ENCODE data around the gene CEMIP. TPM values are rescaled to one million over a fixed set of nuclear protein-coding genes. Genes with fewer than 3 reads are reported as not detected.

CEMIP gene
- total and polyA plus RNA-seq, 2 of the 8 experiments (the other 6 are each of a cell fraction or from before 2014, with no cell fraction given): 0.11 to 0.60 TPM

DNA sequence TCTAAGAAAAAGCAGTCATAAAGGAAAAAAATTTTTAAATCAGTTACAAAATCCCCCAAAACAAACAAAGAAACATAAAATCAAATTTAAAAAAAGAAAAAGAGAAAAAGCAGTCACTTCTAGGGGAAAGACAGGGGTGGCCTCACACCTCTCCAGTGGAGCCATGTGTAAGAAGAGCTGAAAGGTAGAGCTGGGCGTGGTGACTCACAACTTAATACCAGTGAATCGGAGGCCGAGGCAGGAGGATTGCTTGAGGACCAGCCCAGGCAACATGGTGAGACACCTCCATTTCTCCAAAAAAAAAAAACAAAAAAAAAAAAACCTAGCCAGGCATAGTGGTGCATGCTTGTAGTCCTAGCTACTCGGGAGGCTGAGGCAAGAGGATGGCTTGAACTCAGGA lies 195.7 kb downstream of the CEMIP start:
- Histone ChIP-seq H3K27me3 (replicated peaks in 1 of 4; ENCODE audit: control insufficient read depth in 3 of 4, extremely low read depth in 1 of 4, insufficient read depth in 3 of 4, low read length in 3 of 4) (no peaks in the 10 kb centered on the region), H3K79me1 (ENCODE audit: low read depth, low read length) (peaks cover 7% of the 10 kb centered on the region), H3K14ac (ENCODE audit: insufficient read length) (no peak overlapping the region), H2BK12ac (ENCODE audit: low read depth, low read length) (no peak overlapping the region), H2AFZ (ENCODE audit: low read length) (no peak overlapping the region), H3K4ac (replicated peaks; ENCODE audit: insufficient read length, low read depth, low read length) (no peak overlapping the region), H4K91ac (replicated peaks; ENCODE audit: insufficient read length, low read length) (no peak overlapping the region), H3K27ac (ENCODE audit: low read depth, low read length) (no peak overlapping the region), H2BK15ac (ENCODE audit: low read length) (no peak overlapping the region), H4K20me1 (replicated peaks in 1 of 2; ENCODE audit: control insufficient read depth in 1 of 2, insufficient read depth in 2 of 2, low read length in 2 of 2) (peaks cover 11 to 15% of the 10 kb centered on the region in 2 experiments), H2BK5ac (ENCODE audit: low read depth, low read length) (no peak overlapping the region), H3K18ac (ENCODE audit: extremely low read depth, low read length) (no peak overlapping the region), H3K23ac (ENCODE audit: insufficient read length) (no peak overlapping the region), H3K4me3 (ENCODE audit: extremely low read depth in 1 of 4, insufficient read depth in 2 of 4, low read depth in 3 of 4, low read length in 4 of 4) (no peak overlapping the region), H3K4me1 (replicated peaks in 1 of 4; ENCODE audit: control insufficient read depth in 3 of 4, insufficient read depth in 4 of 4, low read length in 3 of 4) (peaks cover 4 to 22% (median 9%) of the 10 kb centered on the region in 4 experiments; a peak in 5 of 7 replicates), H3K9ac (replicated peaks in 1 of 4; ENCODE audit: extremely low read depth in 1 of 4, low read depth in 3 of 4, low read length in 3 of 4) (no peak overlapping the region), H4K5ac (ENCODE audit: insufficient read length, low read depth, low read length) (no peak overlapping the region), H3K79me2 (ENCODE audit: control insufficient read depth in 1 of 2, insufficient read depth in 2 of 2, low read length in 2 of 2) (peaks cover 0 to 29% of the 10 kb centered on the region in 2 experiments; a peak in 2 of 4 replicates), H3K4me2 (ENCODE audit: insufficient read depth in 1 of 2, low read depth in 2 of 2, low read length in 2 of 2) (no peak overlapping the region), H4K8ac (ENCODE audit: extremely low read depth, insufficient read depth, low read length) (no peak overlapping the region), H2BK20ac (ENCODE audit: low read length) (no peak overlapping the region), H2BK120ac (replicated peaks; ENCODE audit: low read depth, low read length) (no peak overlapping the region), H3K23me2 (ENCODE audit: low read depth, low read length) (no peaks in the 10 kb centered on the region), H3K56ac (replicated peaks; ENCODE audit: insufficient read length, low read depth, low read length) (no peak overlapping the region), H2AK5ac (ENCODE audit: low read depth, low read length) (no peak overlapping the region), H3K9me3 (ENCODE audit: insufficient read depth in 2 of 2, low read depth in 1 of 2, low read length in 1 of 2) (no peaks in the 10 kb centered on the region), H3K36me3 (ENCODE audit: control insufficient read depth in 2 of 4, insufficient read depth in 4 of 4, low read length in 3 of 4) (peaks cover 0 to 15% (median 3%) of the 10 kb centered on the region in 4 experiments; a peak in 4 of 8 replicates)
- POLR2A ChIA-PET (ENCODE audit: partially characterized antibody): interaction anchor here (1.7 kb wide), 1 partner anchor 27 kb away, joined by 4 read pairs; no protein-coding TSS in a partner anchor
- FAIRE-seq (no peak), DNase-seq (ENCODE audit: low read depth in 1 of 2, low spot score in 2 of 2) (no peak)
- WGBS, 2 experiments (ENCODE audit: extremely low coverage in 1 of 2, insufficient coverage in 1 of 2, insufficient read length in 1 of 2, insufficient replicate concordance in 2 of 2, low coverage in 1 of 2, low lambda C conversion rate in 2 of 2, missing lambda C conversion rate in 1 of 2): 98% methylated on average over 4 of the region's 4 CpGs; no CpG with 5 or more reads in 1 of the 2 experiments
- TF ChIP-seq CHD2 (IDR thresholded peaks at IDR 0.05; ENCODE audit: low read length): no peak
- no peak for TF ChIP-seq ZNF274 (IDR thresholded peaks at IDR 0.05; ENCODE audit: borderline replicate concordance, extremely low read depth, low read length)
- no peak for TF ChIP-seq PHF8 (conservative IDR thresholded peaks at IDR 0.05; ENCODE audit: low read depth, low read length)
- no peak for TF ChIP-seq ASH2L (IDR thresholded peaks at IDR 0.05; ENCODE audit: low read length)
- TF ChIP-seq BACH1 (IDR thresholded peaks at IDR 0.05; ENCODE audit: low read length): no peak
- TF ChIP-seq, protein P1, sequence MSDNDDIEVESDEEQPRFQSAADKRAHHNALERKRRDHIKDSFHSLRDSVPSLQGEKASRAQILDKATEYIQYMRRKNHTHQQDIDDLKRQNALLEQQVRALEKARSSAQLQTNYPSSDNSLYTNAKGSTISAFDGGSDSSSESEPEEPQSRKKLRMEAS (IDR thresholded peaks at IDR 0.05): no peak
- no peak for TF ChIP-seq SIRT6 (IDR thresholded peaks at IDR 0.05; ENCODE audit: low read length)
- TF ChIP-seq, protein P2, sequence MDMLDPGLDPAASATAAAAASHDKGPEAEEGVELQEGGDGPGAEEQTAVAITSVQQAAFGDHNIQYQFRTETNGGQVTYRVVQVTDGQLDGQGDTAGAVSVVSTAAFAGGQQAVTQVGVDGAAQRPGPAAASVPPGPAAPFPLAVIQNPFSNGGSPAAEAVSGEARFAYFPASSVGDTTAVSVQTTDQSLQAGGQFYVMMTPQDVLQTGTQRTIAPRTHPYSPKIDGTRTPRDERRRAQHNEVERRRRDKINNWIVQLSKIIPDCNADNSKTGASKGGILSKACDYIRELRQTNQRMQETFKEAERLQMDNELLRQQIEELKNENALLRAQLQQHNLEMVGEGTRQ (IDR thresholded peaks at IDR 0.05; ENCODE audit: low read length): no peak
- TF ChIP-seq TBP (IDR thresholded peaks at IDR 0.05; ENCODE audit: low read depth, low read length): no peak
- CTCF ChIA-PET (ENCODE audit: partially characterized antibody): interaction anchor here (0.6 to 1.5 kb wide), 9 partner anchors 11 to 1739 kb away, joined by 3 to 8 read pairs (median 4); partner anchors contain the start of gene CEMIP
